PC-9 (cell line): ENCODE measurements around the gene CD28. TPM values are rescaled to one million over a fixed set of nuclear protein-coding genes. Genes with fewer than 3 reads are reported as not detected.

Source experiments
- BruUV-seq: library from RNA; stranded (reverse); fragments of 400-500 nt; replicated peaks from 2 replicates; lab custom pipeline; 2021; lab: Mats Ljungman, UMichigan
- CTCF ChIA-PET: fragments of 300-600 bp; sonication (Branson Sonifier 250); formaldehyde crosslinking; loops from one replicate; lab custom pipeline; 2022; ENCODE audit warnings: antibody characterized with exemption; lab: Charles Lee
- POLR2A ChIA-PET: fragments of 300-600 bp; sonication (Branson Sonifier 250); formaldehyde crosslinking; loops from one replicate; lab custom pipeline; 2022; ENCODE audit warnings: antibody characterized with exemption; ENCODE audit not compliant: unreplicated experiment; lab: Charles Lee
- DNase-seq, 2 experiments: peaks; one replicate each; pipeline versions ENCODE4 v3.0.0 to v3.0.0-alpha.2; 2015 to 2022; ENCODE audit warnings: mixed read lengths in 1 of 2
- H2AFZ ChIP-seq: fragments of 200-600 bp; sonication (generic); 2 replicates; pipeline ENCODE4 v1.8.1; 2017; ENCODE audit warnings: antibody characterized with exemption
- H3F3A ChIP-seq: fragments of 200-600 bp; sonication (generic); 2 replicates; pipeline ENCODE4 v1.8.1; 2017; ENCODE audit warnings: antibody characterized with exemption, mild to moderate bottlenecking, low read depth; ENCODE audit not compliant: insufficient read depth
- H3K27ac ChIP-seq: fragments of 200-600 bp; sonication (generic); 2 replicates; pipeline ENCODE4 v1.6.1; 2016; ENCODE audit warnings: mixed run types
- H3K27me3 ChIP-seq: fragments of 200-600 bp; sonication (generic); 2 replicates; pipeline ENCODE4 v1.6.1; 2016; ENCODE audit warnings: low read depth, mixed run types; ENCODE audit not compliant: insufficient read depth
- H3K36me3 ChIP-seq: fragments of 200-600 bp; sonication (generic); 2 replicates; pipeline ENCODE4 v1.6.1; 2016; ENCODE audit warnings: low read depth, mixed run types
- H3K4me1 ChIP-seq: fragments of 200-600 bp; sonication (generic); replicated peaks from 2 replicates; pipeline ENCODE4 v1.6.1; 2016; ENCODE audit warnings: mixed run types; ENCODE audit not compliant: insufficient read depth
- H3K4me2 ChIP-seq: fragments of 200-600 bp; sonication (generic); 2 replicates; pipeline ENCODE4 v1.6.1; 2017; ENCODE audit warnings: mixed run types
- H3K4me3 ChIP-seq: fragments of 200-600 bp; sonication (generic); 2 replicates; pipeline ENCODE4 v1.6.1; 2016; ENCODE audit warnings: mixed run types
- H3K79me2 ChIP-seq: fragments of 200-600 bp; sonication (generic); 2 replicates; pipeline ENCODE4 v1.6.1; 2017; ENCODE audit warnings: low read depth, mixed run types
- H3K9me2 ChIP-seq: fragments of 200-600 bp; sonication (generic); 2 replicates; pipeline ENCODE4 v1.8.1; 2017; ENCODE audit warnings: mild to moderate bottlenecking; ENCODE audit not compliant: insufficient read depth
- H3K9me3 ChIP-seq: fragments of 200-600 bp; sonication (generic); 2 replicates; pipeline ENCODE4 v1.8.1; 2016; ENCODE audit warnings: low read depth; ENCODE audit not compliant: insufficient read depth
- H4K20me1 ChIP-seq: fragments of 200-600 bp; sonication (generic); 2 replicates; pipeline ENCODE4 v1.8.1; 2017; ENCODE audit not compliant: insufficient read depth
- CTCF ChIP-seq: fragments of 200-600 bp; sonication (generic); conservative IDR thresholded peaks from 2 replicates; pipeline ENCODE4 v1.6.1; 2017; ENCODE audit warnings: mixed run types, antibody characterized with exemption, mild to moderate bottlenecking, moderate library complexity
- EZH2 ChIP-seq: fragments of 200-600 bp; sonication (generic); IDR thresholded peaks from 2 replicates; pipeline ENCODE4 v1.8.0; 2017; ENCODE audit warnings: antibody characterized with exemption, low read depth
- intact Hi-C: fragments of 100-400 bp; cut with micrococcal nuclease; formaldehyde crosslinking; loops from one replicate; pipeline ENCODE4 v1.10.0; 2022; ENCODE audit not compliant: unreplicated experiment
- total RNA-seq: library from RNA; stranded (reverse); gene quantifications from 2 replicates; pipeline ENCODE4 v1.2.3, GENCODE V29; 2021

Gene CD28
- total RNA-seq, 1 experiment from 2014 or later, result not detected

DNA sequence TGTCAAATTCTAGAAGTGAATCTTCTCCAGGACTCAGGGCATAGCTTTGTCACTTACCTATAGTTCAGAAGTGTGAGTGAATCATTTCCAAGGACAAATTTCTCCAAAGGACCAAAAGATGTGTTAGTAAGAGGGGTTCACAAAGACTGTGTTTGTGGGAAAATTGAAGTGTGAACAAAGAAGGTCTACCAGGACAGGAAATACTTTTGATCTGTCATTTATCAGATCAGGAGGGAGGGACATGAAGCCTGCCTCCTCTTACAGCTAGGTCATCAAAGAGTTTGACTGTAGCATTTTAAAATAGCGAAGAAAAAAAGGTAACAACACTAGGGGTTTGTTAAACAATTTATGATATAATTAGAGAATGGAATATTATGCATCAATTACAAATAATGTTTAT is 2.0 kb upstream of the CD28 start:
- no TSS peak for BruUV-seq
- H3K27ac ChIP-seq, result no peak overlapping the region
- no peak overlapping the region for H2AFZ ChIP-seq
- no peaks in the 10 kb centered on the region for H3K4me1 ChIP-seq
- H3K36me3 ChIP-seq, result no peaks in the 10 kb centered on the region
- POLR2A ChIA-PET, result interaction anchor here (0.7 kb wide), 1 partner anchor 10 kb away, joined by 5 read pairs; no protein-coding TSS in a partner anchor
- H4K20me1 ChIP-seq, result no peaks in the 10 kb centered on the region
- DNase-seq, result no peak
- intact Hi-C loops, result no loop called here
- CTCF ChIA-PET, result no interaction called here
- TF ChIP-seq EZH2 (no peak), CTCF (no peak)
- no peaks in the 10 kb centered on the region for H3F3A ChIP-seq
- H3K9me2 ChIP-seq, result no peaks in the 10 kb centered on the region
- H3K27me3 ChIP-seq, result no peaks in the 10 kb centered on the region
- H3K9me3 ChIP-seq, result peaks cover 6% of the 10 kb centered on the region; the same call in 1 of the 2 replicates
- no peak overlapping the region for H3K4me3 ChIP-seq
- H3K4me2 ChIP-seq, result no peak overlapping the region
- H3K79me2 ChIP-seq, result no peaks in the 10 kb centered on the region

- no TSS peak for BruUV-seq
- no peaks in the 10 kb centered on the region for H3K27me3 ChIP-seq
- H3K79me2 ChIP-seq, result no peaks in the 10 kb centered on the region
- no peaks in the 10 kb centered on the region for H3K36me3 ChIP-seq
- H4K20me1 ChIP-seq, result no peaks in the 10 kb centered on the region
- H3K9me2 ChIP-seq, result no peaks in the 10 kb centered on the region
- H3K4me2 ChIP-seq, result no peak overlapping the region
- ChIA-PET POLR2A (no interaction called here), CTCF (no interaction called here)
- no peak overlapping the region for H3K27ac ChIP-seq
- no peak for DNase-seq
- no peak overlapping the region for H3K4me3 ChIP-seq
- no peaks in the 10 kb centered on the region for H3F3A ChIP-seq
- TF ChIP-seq CTCF, result no peak
- no peak for TF ChIP-seq EZH2
- H3K4me1 ChIP-seq, result no peaks in the 10 kb centered on the region
- peaks cover 6% of the 10 kb centered on the region; the same call in 1 of the 2 replicates for H3K9me3 ChIP-seq
- no peak overlapping the region for H2AFZ ChIP-seq
- intact Hi-C loops, result no loop called here
These were observed 1.3 kb upstream of the CD28 start for GRCh38 chr2:203705178-203705577.

- ChIA-PET POLR2A (no interaction called here), CTCF (no interaction called here)
- no TSS peak for BruUV-seq
These were observed 1.1 kb downstream of the CD28 start for GRCh38 chr2:203707530-203707929.

More at GRCh38 chr2:203707530-203707929, 1.1 kb downstream of the CD28 start:
- no peak for TF ChIP-seq EZH2
- TF ChIP-seq CTCF, result no peak
- Histone ChIP-seq H2AFZ (no peak overlapping the region), H3K9me3 (peaks cover 6% of the 10 kb centered on the region; the same call in 1 of the 2 replicates), H4K20me1 (no peaks in the 10 kb centered on the region), H3K79me2 (no peaks in the 10 kb centered on the region), H3F3A (no peaks in the 10 kb centered on the region), H3K9me2 (no peaks in the 10 kb centered on the region), H3K4me3 (no peak overlapping the region), H3K27ac (no peak overlapping the region), H3K4me1 (no peaks in the 10 kb centered on the region), H3K4me2 (no peak overlapping the region), H3K27me3 (no peaks in the 10 kb centered on the region), H3K36me3 (no peaks in the 10 kb centered on the region)
- intact Hi-C loops, result no loop called here
- DNase-seq, result no peak
